GM21390 (cell line): ENCODE data around the gene TST.
"Not testable (repeated sequence)": the region's sequence is repeated elsewhere in the genome, so short reads cannot be mapped to it uniquely, and the experiment has no call there.

Experiments used
- ATAC-seq: cut with Tn5 transposase; IDR thresholded peaks from one replicate; pipeline ENCODE4 v1.9.1; 2021; ENCODE audit not compliant: unreplicated experiment

The TST gene

GRCh38 chr22:37016134-37016910, 2.9 kb downstream of the TST start:
- ATAC-seq, result no peak

DNA sequence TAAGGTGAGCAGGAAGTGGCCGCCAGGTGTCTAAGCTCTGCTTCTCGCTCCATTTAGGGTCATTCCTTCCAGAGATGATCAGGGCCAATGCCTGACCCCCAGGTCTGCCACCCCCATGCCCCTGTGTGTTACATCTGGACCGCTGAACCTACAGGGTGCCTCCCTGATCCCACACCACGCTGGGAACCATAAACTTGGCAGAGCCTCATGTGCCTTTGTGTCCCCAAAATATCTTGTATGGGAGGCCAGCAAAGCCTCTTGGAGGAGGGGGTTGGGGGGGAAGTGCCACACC, 3.7 kb downstream of the TST start:
- ATAC-seq, result no peak

- no peak for ATAC-seq
These were observed 4.2 kb downstream of the TST start for GRCh38 chr22:37014835-37015586.

DNA sequence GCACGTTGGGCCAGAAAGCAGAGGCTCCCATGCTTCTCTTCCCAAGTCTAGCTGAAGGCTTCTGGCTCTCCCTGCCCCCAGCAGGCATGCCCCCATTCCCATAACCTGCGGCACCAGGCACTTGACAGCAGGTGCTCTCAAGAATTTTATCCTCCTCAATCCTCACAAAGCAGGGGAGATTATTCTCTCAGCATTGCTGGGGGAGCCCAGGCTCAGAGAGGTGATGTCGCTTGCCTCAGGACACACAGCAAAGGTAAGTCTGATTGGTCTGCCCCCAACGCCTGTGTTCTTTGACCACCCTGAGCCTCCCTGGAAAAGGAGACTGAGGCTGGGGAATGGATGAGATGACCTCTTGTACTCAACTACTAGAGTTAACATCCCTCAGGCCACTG, 4.8 kb downstream of the TST start:
- no peak for ATAC-seq

DNA sequence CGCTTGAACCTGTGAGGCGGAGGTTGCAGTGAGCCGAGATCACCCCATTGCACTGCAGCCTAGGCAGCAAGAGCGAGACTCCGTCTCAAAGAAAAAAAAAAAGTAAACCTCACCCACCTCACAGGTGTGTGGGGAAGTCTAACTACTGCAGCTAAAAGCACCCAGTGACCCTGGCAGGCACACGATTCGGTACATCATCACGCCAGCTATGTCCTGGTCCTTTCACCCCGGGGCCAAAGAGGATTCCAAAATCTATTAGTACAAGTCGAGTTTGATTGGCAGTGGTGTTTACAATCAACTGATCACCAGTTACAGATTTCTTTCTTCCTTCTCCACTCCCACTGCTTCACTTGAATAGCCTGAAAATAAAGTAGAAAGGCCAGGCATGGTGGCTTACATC, 6.3 kb downstream of the TST start:
- no peak for ATAC-seq

GRCh38 chr22:37012262-37012904, 6.9 kb downstream of the TST start:
- ATAC-seq, result no peak

DNA sequence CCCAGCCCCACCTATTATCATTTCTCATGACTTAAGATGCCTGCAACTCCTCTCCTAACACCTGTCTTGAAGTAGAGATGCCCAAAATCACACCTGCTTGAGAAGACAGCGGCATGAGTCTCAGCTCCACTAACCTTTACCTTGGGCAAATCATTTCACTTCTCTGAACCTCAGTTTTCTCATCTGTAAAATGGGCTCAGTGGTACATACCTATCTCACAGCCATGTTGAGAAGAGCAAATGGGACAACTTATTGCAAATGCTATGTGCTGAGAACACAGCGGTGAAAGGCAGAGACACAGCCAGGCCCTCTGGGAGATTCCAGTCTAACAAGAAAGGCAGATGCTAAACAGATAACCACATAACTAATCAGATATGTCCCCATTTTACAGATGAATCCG, 7.8 kb downstream of the TST start:
- no peak for ATAC-seq

DNA sequence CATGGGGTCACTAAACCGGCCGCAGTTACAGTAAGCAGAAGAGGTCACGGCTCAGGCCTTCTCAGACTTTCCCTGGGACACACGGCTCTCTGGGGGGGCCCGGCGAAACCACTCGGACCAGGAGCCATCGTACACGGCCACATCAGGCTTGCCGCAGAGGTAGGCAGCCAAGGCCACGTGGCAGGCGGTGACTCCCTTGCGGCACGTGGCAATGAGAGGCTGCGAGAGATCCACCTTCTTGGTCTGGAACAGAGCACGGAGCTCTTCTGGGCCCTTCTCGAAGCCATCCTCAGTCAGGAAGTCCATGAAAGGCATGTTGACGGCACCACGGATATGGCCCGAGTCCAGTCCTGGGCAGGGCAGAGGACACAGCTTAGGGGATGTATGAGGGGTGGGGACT, 8.3 kb downstream of the TST start:
- no peak for ATAC-seq

DNA sequence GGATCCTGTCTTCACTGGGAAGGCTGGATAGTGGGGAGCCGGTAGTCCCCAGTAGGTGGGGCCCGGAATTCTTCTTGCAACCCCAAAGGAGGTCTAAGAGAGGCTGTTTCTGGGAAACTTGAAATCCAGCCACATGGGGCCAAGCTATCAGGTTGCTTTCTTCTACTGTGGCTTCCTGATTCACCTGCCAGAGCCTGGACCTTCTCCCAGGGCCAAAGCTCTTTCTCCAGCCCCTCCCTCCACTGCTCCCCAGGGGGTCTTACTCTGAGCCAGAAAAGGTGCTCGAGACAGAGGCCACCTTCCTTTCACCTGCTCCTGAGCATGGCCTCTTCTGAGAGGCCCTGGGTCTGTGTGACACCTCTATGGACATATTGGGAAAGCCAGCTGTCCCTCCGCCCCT, 9.1 kb downstream of the TST start:
- no peak for ATAC-seq

DNA sequence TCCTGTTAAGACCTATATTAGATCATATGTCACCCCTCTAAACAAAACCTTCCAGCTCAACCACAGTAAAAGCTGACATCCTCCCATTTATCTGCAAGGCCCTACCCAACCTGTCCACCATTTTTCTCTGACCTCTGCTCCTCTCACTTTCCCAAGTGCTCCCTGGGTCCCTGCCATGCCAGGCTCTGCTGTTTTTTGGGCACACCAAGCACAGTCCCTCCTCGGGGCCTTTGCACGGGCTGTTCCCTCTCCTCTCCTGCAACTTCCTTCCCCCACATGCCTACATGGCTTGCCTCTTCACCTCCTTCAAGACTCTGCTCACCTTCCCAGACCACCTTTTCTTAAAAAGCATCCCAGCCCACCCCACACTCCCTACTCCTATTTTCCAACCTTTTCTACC, 9.8 kb downstream of the TST start:
- no peak for ATAC-seq

DNA sequence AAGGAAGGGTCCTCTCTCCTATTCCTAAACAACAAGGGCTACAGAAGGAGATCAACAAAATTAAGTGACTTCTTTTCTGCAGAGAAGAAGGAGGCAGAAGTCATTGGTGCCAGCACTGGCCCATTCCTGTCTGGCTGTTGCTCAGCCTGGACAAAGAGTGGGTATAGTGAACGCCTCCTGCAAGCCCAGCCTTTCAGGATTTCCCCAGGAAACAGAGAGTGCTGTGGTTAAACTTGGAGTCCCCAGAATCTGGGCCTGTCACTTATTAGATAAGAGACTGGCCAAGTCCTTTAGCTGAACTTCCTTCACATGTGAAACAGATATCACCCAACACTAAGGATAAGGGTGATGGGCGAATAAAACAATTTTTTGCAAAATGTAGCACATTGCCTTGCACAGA, 10.9 kb downstream of the TST start:
- ATAC-seq, result no peak

GRCh38 chr22:37007651-37008050, 11.6 kb downstream of the TST start:
- ATAC-seq, result no peak

DNA sequence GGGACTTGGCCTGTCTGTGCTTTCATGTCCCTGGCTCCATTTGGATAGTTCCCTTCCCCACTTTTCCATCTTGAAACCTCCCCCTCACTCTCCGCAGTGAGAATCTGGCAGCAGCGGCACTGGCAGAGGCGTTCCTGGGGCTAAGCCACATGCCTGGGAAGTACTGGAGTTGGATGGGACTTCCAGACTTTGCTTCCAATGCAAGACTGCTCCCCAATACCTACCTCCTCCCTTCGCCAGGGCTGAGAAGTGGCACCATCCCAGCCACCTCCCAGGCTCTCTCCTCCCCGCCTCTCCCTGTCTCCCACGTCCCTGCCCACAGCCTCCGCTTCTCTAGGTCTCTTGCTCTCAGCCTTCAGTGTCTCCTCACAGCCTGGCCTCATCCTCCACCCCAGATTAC, 16.6 kb downstream of the TST start:
- no peak for ATAC-seq

GRCh38 chr22:37001826-37002225, 17.4 kb downstream of the TST start:
- no peak for ATAC-seq

DNA sequence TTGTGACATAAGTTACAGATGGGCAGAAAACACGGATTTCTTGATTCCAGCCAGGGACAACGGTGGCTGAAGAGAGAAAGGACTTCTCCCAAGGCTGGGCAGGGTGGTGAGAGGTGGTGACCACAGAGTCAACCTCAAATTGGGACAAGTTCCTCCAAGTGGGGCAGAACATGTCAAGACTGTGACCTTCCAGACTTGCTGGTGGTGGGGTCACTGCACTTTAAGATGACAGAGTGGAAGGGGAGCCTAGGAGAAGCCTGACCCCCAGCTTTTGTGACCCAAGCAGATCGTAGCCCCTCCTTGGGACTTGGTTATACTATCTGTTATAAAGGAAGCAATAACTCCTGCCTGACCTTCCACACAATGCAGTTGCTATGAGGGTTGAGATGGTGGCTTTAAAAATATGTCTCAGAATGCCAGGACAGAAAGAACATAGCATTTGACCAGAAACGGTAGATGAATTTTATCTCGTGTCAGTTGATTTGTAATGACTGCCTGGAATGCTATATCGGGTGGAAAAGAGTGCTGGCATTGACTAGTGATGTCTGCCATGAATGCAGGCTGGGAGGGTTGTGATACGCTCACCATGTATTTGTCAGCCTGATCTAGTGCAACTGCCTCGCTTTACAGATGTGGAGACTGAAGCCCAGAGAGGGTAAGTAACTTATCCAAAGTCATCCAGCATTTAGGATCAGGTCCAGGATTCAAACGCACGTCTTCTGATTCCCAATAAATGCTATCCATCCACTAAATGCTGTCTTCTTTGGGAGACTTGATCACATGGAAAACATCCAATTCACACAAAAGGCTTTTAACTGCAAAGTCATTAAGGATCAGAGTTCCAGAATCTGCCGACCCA, 18.3 kb downstream of the TST start:
- no peak for ATAC-seq

DNA sequence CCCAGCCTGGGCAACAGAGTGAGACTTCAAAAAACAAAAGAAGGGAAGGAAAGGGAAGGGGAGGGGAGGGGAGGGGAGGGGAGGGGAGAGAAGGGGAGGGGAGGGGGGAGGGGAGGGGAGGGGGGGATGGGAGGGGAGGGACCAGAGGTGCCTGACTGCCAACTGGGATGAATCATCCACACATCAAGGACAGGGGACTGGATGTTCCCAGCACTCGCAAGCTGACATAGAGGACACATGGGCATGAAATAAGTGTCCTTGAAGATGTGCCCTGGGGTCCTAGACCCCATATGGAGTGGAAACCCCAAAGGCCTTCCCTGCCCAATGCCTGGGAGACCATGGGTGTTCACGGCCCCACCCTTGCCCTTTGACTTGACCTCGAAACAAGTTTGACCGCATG, 19.8 kb downstream of the TST start:
- ATAC-seq, result no peak

- no peak for ATAC-seq
These were observed 20.5 kb downstream of the TST start for GRCh38 chr22:36998620-36999351.

DNA sequence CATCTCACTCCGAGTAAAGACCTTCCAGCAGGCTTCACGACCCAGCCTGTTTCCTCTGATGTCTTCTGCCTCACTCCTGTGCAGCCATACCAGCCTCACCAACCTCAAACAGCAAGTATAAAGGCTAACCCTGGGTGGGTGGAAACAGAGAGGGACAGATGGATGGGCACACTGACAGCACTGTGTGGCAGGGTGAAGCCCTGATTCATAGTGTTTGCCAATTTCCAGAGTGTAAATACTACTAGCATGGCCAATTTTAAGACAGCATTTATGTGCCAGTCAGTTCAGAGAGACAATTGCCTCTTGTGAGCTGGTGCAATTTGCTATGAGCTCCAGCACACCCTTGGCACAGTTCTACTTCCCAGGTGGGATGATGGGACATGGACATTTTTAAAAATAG, 21.5 kb downstream of the TST start:
- ATAC-seq, result no peak

DNA sequence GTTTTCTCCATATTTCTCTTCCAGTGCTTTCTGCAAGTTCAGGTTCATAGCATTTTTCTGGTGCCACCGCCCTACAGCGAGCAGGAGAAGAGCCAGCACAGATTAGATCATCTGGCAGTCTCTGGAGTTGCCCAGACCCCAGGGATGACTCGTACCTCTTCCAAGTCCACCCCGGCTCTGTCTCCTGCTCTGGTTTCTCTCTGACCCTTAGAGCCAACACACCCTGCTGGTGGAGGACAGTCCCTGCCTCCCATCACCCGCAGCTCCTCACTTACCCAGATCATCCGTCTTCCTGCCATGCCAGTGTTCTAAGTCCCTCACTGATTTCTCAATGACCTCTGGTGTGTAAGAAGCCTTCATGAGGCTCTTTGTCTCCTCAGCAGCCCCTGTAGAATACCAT, 28.0 kb downstream of the TST start:
- ATAC-seq, result no peak

- ATAC-seq, result no peak
These were observed 28.8 kb downstream of the TST start for GRCh38 chr22:36990457-36990856.

- not testable (repeated sequence) for ATAC-seq
These were observed 30.2 kb downstream of the TST start for GRCh38 chr22:36989012-36989411.
